ENCODE measurements around the gene PCSK5. TPM values are rescaled to one million over a fixed set of nuclear protein-coding genes. Genes with fewer than 3 reads are reported as not detected.

The PCSK5 gene
- total and polyA plus RNA-seq, 8 donors, result 0.37 to 86.3 (median 4.9) TPM

DNA sequence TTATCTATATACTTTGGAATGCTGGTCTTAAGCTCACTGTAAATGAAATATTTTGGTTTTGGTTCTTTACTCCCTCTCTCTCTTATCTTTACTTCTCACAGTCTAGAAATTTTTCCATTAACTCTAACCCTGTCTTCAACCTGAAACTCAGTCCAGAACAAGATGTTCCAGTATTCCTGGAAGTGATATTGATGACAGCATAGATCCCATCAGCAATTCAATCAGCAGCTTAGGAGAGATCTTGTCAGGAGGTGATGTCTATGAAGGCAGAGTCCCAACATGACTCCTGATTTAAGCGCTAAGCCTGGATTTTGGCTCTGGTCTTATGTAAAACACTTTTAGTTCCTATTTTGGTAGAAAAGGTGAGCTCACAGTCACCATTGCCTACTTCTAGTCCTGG is 451.1 kb downstream of the PCSK5 start:
- WGBS, 5 donors, result 90 to 100% (median 98%) methylated on average over 1 of the region's 1 CpG
- TF ChIP-seq, protein P1, sequence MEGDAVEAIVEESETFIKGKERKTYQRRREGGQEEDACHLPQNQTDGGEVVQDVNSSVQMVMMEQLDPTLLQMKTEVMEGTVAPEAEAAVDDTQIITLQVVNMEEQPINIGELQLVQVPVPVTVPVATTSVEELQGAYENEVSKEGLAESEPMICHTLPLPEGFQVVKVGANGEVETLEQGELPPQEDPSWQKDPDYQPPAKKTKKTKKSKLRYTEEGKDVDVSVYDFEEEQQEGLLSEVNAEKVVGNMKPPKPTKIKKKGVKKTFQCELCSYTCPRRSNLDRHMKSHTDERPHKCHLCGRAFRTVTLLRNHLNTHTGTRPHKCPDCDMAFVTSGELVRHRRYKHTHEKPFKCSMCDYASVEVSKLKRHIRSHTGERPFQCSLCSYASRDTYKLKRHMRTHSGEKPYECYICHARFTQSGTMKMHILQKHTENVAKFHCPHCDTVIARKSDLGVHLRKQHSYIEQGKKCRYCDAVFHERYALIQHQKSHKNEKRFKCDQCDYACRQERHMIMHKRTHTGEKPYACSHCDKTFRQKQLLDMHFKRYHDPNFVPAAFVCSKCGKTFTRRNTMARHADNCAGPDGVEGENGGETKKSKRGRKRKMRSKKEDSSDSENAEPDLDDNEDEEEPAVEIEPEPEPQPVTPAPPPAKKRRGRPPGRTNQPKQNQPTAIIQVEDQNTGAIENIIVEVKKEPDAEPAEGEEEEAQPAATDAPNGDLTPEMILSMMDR (IDR thresholded peaks at IDR 0.05), result no peak
- TF ChIP-seq POLR2A (IDR thresholded peaks at IDR 0.05) (no peak), POLR2AphosphoS5 (IDR thresholded peaks at IDR 0.05) (no peak), EP300 (IDR thresholded peaks at IDR 0.05) (no peak)

DNA sequence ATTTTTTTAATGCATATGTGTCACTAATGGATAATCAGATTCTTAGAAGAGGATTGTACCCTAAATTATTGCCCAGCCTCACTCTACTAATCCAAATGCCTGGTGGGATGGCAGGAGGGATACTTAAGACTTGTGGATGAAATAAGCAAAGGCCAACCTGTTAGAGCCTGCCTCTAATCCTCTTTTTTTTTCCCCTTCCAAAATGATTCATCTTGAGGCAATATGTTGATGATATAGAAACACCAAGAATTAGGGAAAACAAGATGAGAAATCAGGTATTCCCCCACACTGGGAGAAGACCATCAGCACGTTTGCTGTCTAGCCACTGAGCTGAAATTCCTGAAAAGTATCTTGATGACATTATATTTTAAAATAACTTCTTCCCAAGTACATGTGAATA is 451.7 kb downstream of the PCSK5 start:
- intact Hi-C loops (cut with DNase I; ENCODE audit: low total_unique reads), result no loop called here
- no peak for DNase-seq
- TF ChIP-seq, protein P1 (IDR thresholded peaks at IDR 0.05), result no peak
- no peak for TF ChIP-seq POLR2A (IDR thresholded peaks at IDR 0.05)
- TF ChIP-seq POLR2AphosphoS5 (IDR thresholded peaks at IDR 0.05), result no peak
- no peak for TF ChIP-seq EP300 (IDR thresholded peaks at IDR 0.05)
- H3K4me3 ChIP-seq, result no peak overlapping the region
- H3K27me3 ChIP-seq, result no peaks in the 10 kb centered on the region
- H3K9me3 ChIP-seq, result peaks cover 0 to 5% (median 0%) of the 10 kb centered on the region in 4 donors
- H3K4me1 ChIP-seq, result no peaks in the 10 kb centered on the region
- H3K27ac ChIP-seq, result no peak overlapping the region
- no peaks in the 10 kb centered on the region for H3K36me3 ChIP-seq
- WGBS, 5 donors, result 81 to 90% (median 86%) methylated on average over 1 of the region's 1 CpG

More for the DNA sequence above, 451.1 kb downstream of the PCSK5 start:
- peaks cover 0 to 5% (median 0%) of the 10 kb centered on the region in 4 donors for H3K9me3 ChIP-seq
- no peak for DNase-seq
- intact Hi-C loops (cut with DNase I; ENCODE audit: low total_unique reads), result no loop called here
- no peak overlapping the region for H3K4me3 ChIP-seq
- H3K4me1 ChIP-seq, result no peaks in the 10 kb centered on the region
- no peaks in the 10 kb centered on the region for H3K27me3 ChIP-seq
- no peak overlapping the region for H3K27ac ChIP-seq
- H3K36me3 ChIP-seq, result no peaks in the 10 kb centered on the region

- no peaks in the 10 kb centered on the region for H3K4me1 ChIP-seq
- H3K9me3 ChIP-seq, result peaks cover 0 to 5% (median 0%) of the 10 kb centered on the region in 4 donors
- H3K4me3 ChIP-seq, result no peak overlapping the region
- TF ChIP-seq POLR2A (IDR thresholded peaks at IDR 0.05) (no peak), POLR2AphosphoS5 (IDR thresholded peaks at IDR 0.05) (no peak), EP300 (IDR thresholded peaks at IDR 0.05) (no peak)
- TF ChIP-seq, protein P1 (IDR thresholded peaks at IDR 0.05), result no peak
- no peak overlapping the region for H3K27ac ChIP-seq
- no peaks in the 10 kb centered on the region for H3K27me3 ChIP-seq
- DNase-seq, result no peak
- intact Hi-C loops (cut with DNase I; ENCODE audit: low total_unique reads), result no loop called here
- 85 to 97% (median 93%) methylated on average over 2 of the region's 2 CpGs for WGBS, 5 donors
- no peaks in the 10 kb centered on the region for H3K36me3 ChIP-seq
Observed at GRCh38 chr9:76342858-76343257, 452.4 kb downstream of the PCSK5 start.

DNA sequence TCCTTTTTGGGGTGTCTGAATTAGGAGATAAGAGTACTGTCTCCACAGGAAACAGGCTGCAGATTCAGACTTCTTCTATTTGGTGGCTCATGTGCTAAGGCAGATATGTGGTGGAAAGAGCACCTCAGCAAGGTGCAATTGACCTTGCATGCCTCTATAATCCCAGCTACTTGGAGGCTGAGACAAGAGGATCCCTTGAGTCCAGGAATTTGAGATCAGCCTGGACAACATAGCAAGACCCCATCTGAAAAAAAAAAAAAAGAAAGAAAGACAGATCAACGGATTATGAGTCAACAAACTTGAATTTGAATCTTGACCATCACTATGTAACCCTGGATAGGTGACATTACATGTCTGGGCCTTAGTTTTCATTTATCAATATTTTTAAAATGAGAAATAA is 459.4 kb downstream of the PCSK5 start:
- no peaks in the 10 kb centered on the region for H3K4me1 ChIP-seq
- no peak overlapping the region for H3K4me3 ChIP-seq
- TF ChIP-seq POLR2A (IDR thresholded peaks at IDR 0.05) (no peak), EP300 (IDR thresholded peaks at IDR 0.05) (no peak), POLR2AphosphoS5 (IDR thresholded peaks at IDR 0.05) (no peak)
- TF ChIP-seq, protein P1 (IDR thresholded peaks at IDR 0.05), result no peak
- DNase-seq, result no peak
- H3K9me3 ChIP-seq, result no peaks in the 10 kb centered on the region
- 54 to 79% (median 75%) methylated on average over 1 of the region's 1 CpG for WGBS, 5 donors
- H3K36me3 ChIP-seq, result no peaks in the 10 kb centered on the region
- no peaks in the 10 kb centered on the region for H3K27me3 ChIP-seq
- no peak overlapping the region for H3K27ac ChIP-seq
- intact Hi-C loops (cut with DNase I; ENCODE audit: low total_unique reads), result no loop called here

Measured in stomach (tissue), 9 donors.